IPS DF 4.7 (cell line): ENCODE measurements around the gene MCM3AP.

Source experiments
- DNase-seq: peaks from one replicate; pipeline ENCODE4 v3.0.0-alpha.2; 2013; ENCODE audit warnings: low spot score; ENCODE audit errors: extremely low read depth

Gene MCM3AP

GRCh38 chr21:46218906-46219590 lies 66.4 kb downstream of the MCM3AP start:
- no peak for DNase-seq

DNA sequence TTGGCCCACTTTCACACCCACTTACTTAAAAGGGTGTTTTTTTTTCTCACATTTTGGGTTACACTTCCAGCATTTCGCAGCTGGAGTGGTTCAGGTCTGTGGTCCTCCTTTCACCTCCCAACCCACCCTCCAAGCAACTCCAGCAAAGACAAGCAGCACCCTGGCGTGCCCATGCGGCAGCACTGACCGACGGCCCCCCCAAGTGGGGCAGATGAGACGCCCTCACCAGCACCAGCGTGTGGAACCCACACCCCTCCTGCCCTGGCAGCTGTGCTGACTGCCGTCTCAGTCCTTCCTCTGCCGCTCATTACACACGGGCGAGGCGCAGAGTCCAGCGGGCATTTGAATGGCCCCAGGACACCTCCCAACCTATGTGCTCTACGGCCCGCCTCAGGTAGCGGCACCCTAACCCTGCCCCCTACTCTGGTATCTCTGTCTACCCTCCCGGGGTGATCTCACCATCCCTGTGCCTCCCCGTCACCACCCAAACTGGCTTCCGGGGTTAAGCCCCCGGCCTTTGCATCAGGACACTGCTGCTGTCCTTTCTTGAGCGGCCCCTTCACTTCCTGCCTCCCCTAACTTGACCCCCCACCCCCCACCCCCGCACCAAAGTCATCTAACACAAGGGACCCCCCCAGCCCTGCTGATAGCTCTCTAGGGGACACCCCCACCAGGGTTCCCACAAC lies 67.8 kb downstream of the MCM3AP start:
- DNase-seq = no peak

- no peak for DNase-seq
Measured at GRCh38 chr21:46216132-46216747, 69.2 kb downstream of the MCM3AP start.

- DNase-seq = no peak
Measured at GRCh38 chr21:46215436-46216131, 69.8 kb downstream of the MCM3AP start.

GRCh38 chr21:46214478-46215340 lies 70.7 kb downstream of the MCM3AP start:
- no peak for DNase-seq

DNA sequence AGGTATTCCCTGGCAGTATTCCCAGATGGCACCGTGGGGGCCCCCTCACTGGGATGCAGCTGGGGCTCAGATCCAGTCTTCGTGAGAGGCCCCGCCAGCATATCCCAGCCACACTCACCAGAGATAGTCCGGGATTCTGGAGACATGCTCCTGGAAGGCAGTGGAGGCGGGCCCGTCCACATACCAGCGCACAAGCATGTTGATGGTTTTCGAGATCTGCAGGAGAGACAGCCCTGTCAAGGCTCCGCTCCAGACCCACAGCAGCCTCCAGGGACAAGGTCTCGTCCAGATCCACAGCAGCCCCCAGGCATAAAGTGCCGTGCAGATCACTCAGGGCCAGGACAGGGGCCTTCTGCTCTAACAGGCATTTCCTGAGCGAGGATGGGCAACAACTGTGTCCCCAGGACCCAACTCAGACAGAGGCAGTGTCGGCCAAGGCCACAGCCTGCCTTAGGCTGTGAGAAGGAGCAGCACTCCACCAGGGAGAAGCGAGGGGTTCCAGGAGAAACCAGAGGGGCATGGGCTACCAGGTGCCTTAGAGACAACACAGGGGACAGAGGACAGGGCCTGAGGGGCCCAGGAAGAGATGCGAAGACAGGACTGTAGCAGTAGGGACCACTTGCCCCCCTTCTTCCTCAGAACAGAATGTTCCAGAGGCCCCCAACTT lies 71.7 kb downstream of the MCM3AP start:
- DNase-seq = no peak

DNA sequence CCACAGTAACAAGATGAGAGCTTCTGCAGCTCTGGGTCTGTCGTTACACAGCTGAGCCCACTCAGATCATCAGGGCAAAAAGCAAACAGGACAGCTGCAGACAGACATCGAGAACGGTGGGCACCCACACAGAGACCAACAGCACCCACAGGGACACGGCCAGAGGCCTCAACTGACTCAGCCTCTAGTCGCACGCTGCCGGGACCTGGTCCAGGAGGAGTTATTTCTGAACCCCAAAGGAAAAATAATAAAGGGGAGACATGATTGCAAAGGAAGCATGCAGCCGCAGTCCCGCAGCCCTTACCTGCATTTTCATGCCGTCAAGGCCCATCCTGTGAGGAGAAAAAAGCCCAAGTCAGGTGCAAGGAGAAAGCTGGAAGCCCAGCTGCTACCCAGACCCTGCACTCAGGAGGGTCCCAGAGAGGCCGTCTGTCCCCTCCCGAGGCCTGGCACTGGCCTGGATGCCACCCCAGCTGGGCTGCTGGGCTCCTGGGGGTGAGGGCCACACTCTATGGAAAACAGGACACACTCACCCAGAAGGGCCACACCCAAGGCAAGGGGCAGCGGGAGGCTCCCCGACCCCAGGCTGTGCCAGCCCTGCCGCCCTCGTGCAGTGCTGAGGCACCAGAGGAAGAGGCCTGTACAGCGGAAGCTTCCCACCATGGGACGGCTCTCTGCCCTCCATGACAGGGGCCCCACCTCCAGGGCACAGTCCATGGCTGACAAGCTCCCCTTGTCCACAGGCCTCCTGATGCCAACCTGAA lies 72.5 kb downstream of the MCM3AP start:
- no peak for DNase-seq

DNA sequence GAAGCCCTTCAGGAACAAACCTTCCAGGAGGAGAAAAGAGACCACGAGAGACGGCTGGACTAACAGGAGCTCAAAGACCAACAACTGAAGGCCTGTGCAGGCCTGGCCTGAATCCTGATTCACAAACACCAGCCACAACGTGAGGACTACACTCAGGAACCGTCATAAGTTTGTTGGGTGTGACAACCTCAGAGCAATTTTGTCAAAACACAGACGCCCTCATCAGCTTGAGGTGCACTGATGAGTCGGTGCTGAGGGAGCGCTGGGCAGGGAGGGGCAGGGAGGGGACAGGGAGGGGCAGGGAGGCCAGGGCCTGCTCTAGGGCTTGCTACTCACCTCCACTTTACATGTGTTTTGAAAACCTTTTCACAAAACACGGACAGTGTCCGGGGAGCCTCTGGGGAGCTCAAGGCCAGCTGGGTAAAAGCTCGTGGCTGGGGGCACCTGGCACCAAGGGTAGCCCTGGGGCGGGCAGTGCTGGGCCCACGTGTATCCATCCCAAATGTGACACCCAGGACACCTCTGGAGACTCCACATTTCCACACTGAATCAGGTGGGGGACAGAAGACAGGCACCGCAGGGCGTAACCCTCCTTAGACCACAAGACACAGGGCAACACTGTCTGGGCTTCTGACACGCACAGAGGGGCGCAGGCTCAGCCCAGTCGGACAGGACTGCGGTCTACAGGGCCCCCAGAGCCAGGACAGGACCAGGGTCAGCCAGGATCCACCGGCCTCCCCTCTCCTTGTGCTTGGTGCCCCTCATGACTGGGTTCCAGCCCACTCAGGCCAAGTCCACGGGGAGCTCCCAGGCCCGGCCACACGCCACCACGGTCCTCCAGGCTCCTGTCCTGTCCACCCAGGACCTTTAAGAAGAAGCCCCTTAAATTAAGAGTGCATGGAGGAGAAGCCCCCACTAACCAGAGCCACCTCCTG lies 73.4 kb downstream of the MCM3AP start:
- no peak for DNase-seq

GRCh38 chr21:46211376-46211775 lies 74.0 kb downstream of the MCM3AP start:
- DNase-seq = no peak

DNA sequence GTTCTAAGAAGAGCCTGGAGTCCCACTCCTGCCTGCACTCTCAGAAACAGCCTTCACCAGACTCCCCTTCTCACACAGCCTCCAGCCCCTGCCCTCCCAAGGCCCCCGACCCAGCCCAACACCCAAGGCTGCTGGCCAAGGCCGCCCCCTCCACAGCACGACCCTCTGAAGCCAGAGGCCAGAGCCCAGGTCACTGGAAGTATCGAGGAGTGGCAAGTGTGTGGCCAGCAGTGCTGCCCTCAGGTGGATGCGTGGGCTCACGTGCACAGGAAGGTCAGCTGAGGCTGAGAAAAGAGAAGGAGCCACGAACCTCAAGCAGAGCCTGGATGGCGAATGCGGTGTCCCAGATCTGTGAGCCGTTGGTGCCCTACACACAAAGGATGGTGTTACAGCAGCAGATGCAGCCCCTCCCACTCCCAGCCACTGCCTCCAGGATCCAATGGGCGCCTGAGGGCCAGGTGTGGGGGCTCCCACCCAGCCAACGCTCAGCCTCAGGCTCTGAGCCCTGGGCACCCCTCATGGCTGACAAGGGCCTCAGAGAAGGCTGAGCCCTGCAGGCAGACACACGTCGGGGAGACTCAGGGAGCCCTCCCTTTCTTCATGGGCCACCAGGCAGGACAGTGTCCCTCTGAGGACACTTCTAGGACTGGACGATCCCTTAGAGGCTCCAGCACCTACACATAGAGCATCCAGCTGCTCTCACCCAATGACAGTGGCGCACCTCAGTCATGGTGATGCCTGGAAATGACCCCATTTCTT lies 74.9 kb downstream of the MCM3AP start:
- DNase-seq = no peak

GRCh38 chr21:46208761-46209721 lies 76.4 kb downstream of the MCM3AP start:
- DNase-seq = no peak

GRCh38 chr21:46207920-46208591 lies 77.4 kb downstream of the MCM3AP start:
- DNase-seq = no peak

- no peak for DNase-seq
Measured at GRCh38 chr21:46207006-46207919, 78.1 kb downstream of the MCM3AP start.

GRCh38 chr21:46206163-46207005 lies 79.0 kb downstream of the MCM3AP start:
- no peak for DNase-seq
